Transverse colon (tissue), 4 donors: Measurements from ENCODE around the gene SPTBN4.

Experiments
- CTCF ChIP-seq, 5 experiments: fragments of 200-600 bp in 3 of 5; fragments of 450-650 bp in 2 of 5; sonication (generic) in 3 of 5; IDR thresholded peaks; 1 replicate in 2 of 5; 2 replicates in 3 of 5; pipeline ENCODE4 v1.5.1; 2016 to 2017; ENCODE audit warnings: antibody characterized with exemption in 5 of 5, inconsistent platforms in 3 of 5, mild to moderate bottlenecking in 2 of 5, moderate library complexity in 1 of 5
- EP300 ChIP-seq: sonication (generic); formaldehyde crosslinking; IDR thresholded peaks from one replicate; pipeline ENCODE4 v1.6.1; 2017; ENCODE audit warnings: antibody characterized with exemption, low read depth
- POLR2A ChIP-seq: fragments of 450-650 bp; IDR thresholded peaks from one replicate; pipeline ENCODE4 v1.6.1; 2016; ENCODE audit warnings: antibody characterized with exemption, mild to moderate bottlenecking, moderate library complexity
- POLR2AphosphoS5 ChIP-seq, 3 donors: sonication (generic); formaldehyde crosslinking; IDR thresholded peaks; one replicate each; pipeline ENCODE4 v1.6.1; 2016; ENCODE audit warnings: antibody characterized with exemption in 3 of 3

- peak in 1 of 5 experiments; percentile 7 for TF ChIP-seq CTCF (IDR thresholded peaks at IDR 0.05)
- no peak for TF ChIP-seq POLR2AphosphoS5 (IDR thresholded peaks at IDR 0.05)
- TF ChIP-seq POLR2A: no peak
- TF ChIP-seq EP300: no peak
Measured at GRCh38 chr19:40530091-40530901, 63.5 kb downstream of the SPTBN4 start.
